Panc1 (cell line): ENCODE results near the gene LMNA. TPM values are rescaled to one million over a fixed set of nuclear protein-coding genes. Genes with fewer than 3 reads are reported as not detected.

Experiments
- ATAC-seq: fragments of 200-7000 bp; cut with Tn5 transposase; 2 replicates; pipeline ENCODE4 v1.9.1; 2020; ENCODE audit warnings: mild to moderate bottlenecking, moderate library complexity
- Bru-seq: library from RNA; stranded (reverse); fragments of 400-500 nt; gene quantifications from one replicate; lab custom pipeline; 2021; lab: Mats Ljungman, UMichigan
- BruChase-seq, 2 experiments: library from RNA; stranded (reverse); fragments of 400-500 nt; gene quantifications; one replicate each; lab custom pipeline; 2021; lab: Mats Ljungman, UMichigan
- BruUV-seq: library from RNA; stranded (reverse); fragments of 400-500 nt; replicated peaks from 2 replicates; lab custom pipeline; 2021; lab: Mats Ljungman, UMichigan
- CTCF ChIA-PET: fragments of 300-600 bp; sonication (Branson Sonifier 250); formaldehyde crosslinking; loops from one replicate; lab custom pipeline; 2022; ENCODE audit warnings: antibody characterized with exemption; lab: Charles Lee
- POLR2A ChIA-PET: fragments of 300-600 bp; sonication (Branson Sonifier 250); formaldehyde crosslinking; loops from one replicate; lab custom pipeline; 2022; ENCODE audit warnings: antibody characterized with exemption; lab: Charles Lee
- DNase-seq: peaks from one replicate; pipeline ENCODE4 v3.0.0-alpha.2; 2010; ENCODE audit warnings: low read depth, low spot score
- H3K27ac ChIP-seq: 2 replicates; pipeline ENCODE4 v1.5.1; 2011; ENCODE audit warnings: mild to moderate bottlenecking, low read length, inconsistent platforms
- H3K27me3 ChIP-seq: fragments of 200-500 bp; sonication (Bioruptor generic); 2 replicates; pipeline ENCODE4 v1.6.0; 2014; ENCODE audit warnings: low read length, inconsistent platforms; ENCODE audit not compliant: control insufficient read depth, insufficient read depth
- H3K36me3 ChIP-seq: fragments of 200-500 bp; sonication (Bioruptor generic); 2 replicates; pipeline ENCODE4 v1.5.1; 2014; ENCODE audit warnings: inconsistent platforms, mild to moderate bottlenecking, low read length, moderate library complexity; ENCODE audit not compliant: control insufficient read depth, insufficient read depth
- H3K4me1 ChIP-seq: 2 replicates; pipeline ENCODE4 v1.5.1; 2011; ENCODE audit warnings: inconsistent platforms, mild to moderate bottlenecking, low read length, moderate library complexity; ENCODE audit not compliant: control insufficient read depth, insufficient read depth
- H3K4me3 ChIP-seq, 2 experiments: 2 replicates each; pipeline ENCODE4 v1.5.1; 2011 to 2012; ENCODE audit warnings: low read depth in 2 of 2, low read length in 2 of 2, mild to moderate bottlenecking in 2 of 2, inconsistent platforms in 1 of 2, moderate library complexity in 1 of 2
- H3K9me3 ChIP-seq: fragments of 200-500 bp; sonication (Bioruptor generic); 2 replicates; pipeline ENCODE4 v1.5.1; 2014; ENCODE audit warnings: low read depth, mild to moderate bottlenecking, inconsistent platforms, low read length, moderate library complexity; ENCODE audit not compliant: control insufficient read depth, insufficient read depth
- CTCF ChIP-seq: fragments of 450-650 bp; IDR thresholded peaks from 2 replicates; pipeline ENCODE4 v1.5.1; 2017; ENCODE audit warnings: mild to moderate bottlenecking
- POLR2AphosphoS5 ChIP-seq: IDR thresholded peaks from 2 replicates; pipeline ENCODE4 v1.6.1; 2012; ENCODE audit warnings: mild to moderate bottlenecking, low read depth, low read length, moderate library complexity
- REST ChIP-seq, 2 experiments: IDR thresholded peaks; 2 replicates each; pipeline ENCODE4 v1.6.1; 2011 to 2012; ENCODE audit warnings: low read depth in 2 of 2, control low read depth in 1 of 2, low read length in 1 of 2, mild to moderate bottlenecking in 1 of 2, moderate library complexity in 1 of 2; ENCODE audit not compliant: insufficient read depth in 1 of 2
- SIN3A ChIP-seq: IDR thresholded peaks from 2 replicates; pipeline ENCODE4 v1.6.1; 2012; ENCODE audit warnings: low read depth, mild to moderate bottlenecking, low read length, moderate library complexity, borderline replicate concordance; ENCODE audit not compliant: insufficient read depth
- TCF7L2 ChIP-seq: IDR thresholded peaks from 2 replicates; pipeline ENCODE4 v1.6.1; 2011; ENCODE audit warnings: mild to moderate bottlenecking, low read depth, low read length, inconsistent platforms
- in situ Hi-C: cut with HindIII; loops from 2 replicates; pipeline ENCODE4 v1.10.0; 2016; ENCODE audit warnings: low sequenced_read_pairs, low pct_unique_long_range_greater_than_20kb
- intact Hi-C: fragments of 100-400 bp; cut with micrococcal nuclease; formaldehyde crosslinking; loops from one replicate; pipeline ENCODE4 v1.10.0; 2022; ENCODE audit not compliant: unreplicated experiment
- long read RNA-seq: library from polyadenylated mRNA; unstranded; transcript quantifications from one replicate; pipeline ENCODE4 v2.0.0, GENCODE V29; 2021; ENCODE audit not compliant: unreplicated experiment
- polyA plus RNA-seq: library from polyadenylated mRNA; unstranded; fragments of >200 nt; gene quantifications from one replicate; pipeline ENCODE4 v1.2.1, GENCODE V29; 2012; ENCODE audit warnings: missing spikeins; ENCODE audit not compliant: insufficient read length
- total RNA-seq: library from RNA; stranded (reverse); gene quantifications from one replicate; pipeline ENCODE4 v1.2.1, GENCODE V29; 2021; ENCODE audit not compliant: unreplicated experiment

The LMNA gene
- 691 TPM for total RNA-seq
- polyA plus RNA-seq: 726 TPM
- Bru-seq, nascent RNA: percentile 75 among the genes with signal in this experiment
- BruChase-seq, experiment 1, labeled RNA remaining after a 2-hour chase: percentile 78 among the genes with signal in this experiment
- BruChase-seq, experiment 2, labeled RNA remaining after a 6-hour chase: percentile 88 among the genes with signal in this experiment
- long read RNA-seq, transcript LMNA-201 (11 exons, 3,137 nt): minor isoform, 9 of 1,448 reads
- long read RNA-seq, transcript LMNA-206 (12 exons, 3,190 nt): major isoform, 466 of 1,448 reads
- long read RNA-seq, partial matches to known transcripts: 780 of 1,448 reads
- long read RNA-seq, other reads (novel, unspliced or antisense): 188 of 1,448 reads

- H3K27me3 ChIP-seq: no peaks in the 10 kb centered on the region
Observed at GRCh38 chr1:156114101-156114918, at the start of gene LMNA. LMNA (plus strand) TSS chr1:156114711; CDS start chr1:156114919, 208 bp downstream.

GRCh38 chr1:156065212-156065611 lies 49.3 kb upstream of the LMNA start:
- in situ Hi-C loops (no loop called here), intact Hi-C loops (no loop called here)
- no peak for ATAC-seq
- no peak overlapping the region for H3K4me3 ChIP-seq
- H3K4me1 ChIP-seq: no peaks in the 10 kb centered on the region
- H3K27me3 ChIP-seq: no peaks in the 10 kb centered on the region
- ChIA-PET CTCF (interaction anchor here (1.5 kb wide), 1 partner anchor 39 kb away, joined by 8 read pairs; no protein-coding TSS in a partner anchor), POLR2A (no interaction called here)
- no peaks in the 10 kb centered on the region for H3K9me3 ChIP-seq
- no TSS peak for BruUV-seq
- TF ChIP-seq POLR2AphosphoS5 (no peak), REST (IDR thresholded peaks at IDR 0.05; ENCODE audit: insufficient read depth in 1 of 2, low read depth in 2 of 2, low read length in 1 of 2) (no peak), SIN3A (no peak), TCF7L2 (no peak), CTCF (no peak)
- H3K27ac ChIP-seq: no peak overlapping the region
- DNase-seq: no peak
- H3K36me3 ChIP-seq: peaks cover 2% of the 10 kb centered on the region; the same call in 1 of the 2 replicates

More at GRCh38 chr1:156114101-156114918, at the start of gene LMNA:
- no TSS peak for BruUV-seq
- Histone ChIP-seq H3K27ac (peak within 1 kb of the TSS; percentile 96), H3K4me3 (peak within 1 kb of the TSS; percentile 78 to 99), H3K9me3 (no peaks in the 10 kb centered on the region), H3K4me1 (peaks cover 41% of the 10 kb centered on the region), H3K36me3 (peaks cover 6% of the 10 kb centered on the region; the same call in 1 of the 2 replicates)
- POLR2A ChIA-PET: interaction anchor here (0.6 to 2.4 kb wide), 2 partner anchors 8 to 15 kb away, joined by 3 to 12 read pairs; no protein-coding TSS in a partner anchor
- intact Hi-C loops (loop anchor here (2.0 kb wide), 1 partner anchor 48 kb away; no protein-coding TSS in a partner anchor), in situ Hi-C loops (no loop called here)
- CTCF ChIA-PET: interaction anchor here (1.3 kb wide), 1 partner anchor 16 kb away, joined by 5 read pairs; no protein-coding TSS in a partner anchor
- 0 out of 2 replicates have a peak, but pooled peaks have one; percentile 80 for TF ChIP-seq SIN3A
- TF ChIP-seq POLR2AphosphoS5: peak; percentile 94
- TF ChIP-seq CTCF: no peak
- peak; percentile 82 for DNase-seq
- ATAC-seq: peak; percentile 84
